Left forelimb (tissue), 1 donor: Measurements from ENCODE around the gene UTP14C.
"Not testable (repeated sequence)": the region's sequence is repeated elsewhere in the genome, so short reads cannot be mapped to it uniquely, and the experiment has no call there.

Source experiments
- DNase-seq: peaks from one replicate; pipeline ENCODE4 v3.0.0-alpha.2; 2018; ENCODE audit warnings: low spot score

UTP14C gene

DNA sequence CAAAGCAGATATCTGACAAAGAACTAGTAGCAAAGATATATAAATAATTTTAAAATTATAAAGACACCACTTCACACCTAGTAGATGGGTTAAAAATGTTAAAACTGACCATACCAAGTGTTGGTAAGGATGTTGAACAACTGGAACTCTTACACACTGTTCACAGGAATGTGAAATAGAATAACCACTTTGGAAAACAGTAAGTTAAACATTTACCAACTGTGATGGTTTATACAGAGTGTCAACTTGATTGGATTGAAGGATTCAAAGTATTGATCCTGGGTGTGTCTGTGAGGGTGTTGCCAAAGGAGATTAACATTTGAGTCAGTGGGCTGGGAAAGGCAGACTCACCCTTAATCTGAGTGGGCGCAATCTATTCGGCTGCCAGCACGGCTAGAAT, 19.2 kb downstream of the UTP14C start:
- DNase-seq, result no peak

DNA sequence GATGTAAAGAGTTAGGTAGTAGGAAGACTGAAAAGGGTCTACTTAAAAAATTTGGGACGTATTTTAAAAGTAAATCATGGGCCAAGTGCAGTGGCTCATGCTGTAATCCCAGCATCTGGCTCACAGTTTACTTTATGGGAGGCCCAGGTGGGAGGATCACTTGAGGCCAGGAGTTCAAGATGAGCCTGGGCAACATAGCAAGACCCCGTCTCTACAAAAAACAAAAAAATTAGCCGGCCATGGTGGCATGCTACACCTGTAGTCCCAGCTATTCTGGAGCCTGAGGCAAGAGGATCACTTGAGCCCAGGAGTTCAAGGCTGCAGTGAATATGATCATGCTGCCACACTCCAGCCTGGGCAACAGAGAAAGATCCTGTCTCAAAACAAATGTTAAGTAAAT, 23.0 kb downstream of the UTP14C start:
- no peak for DNase-seq

DNA sequence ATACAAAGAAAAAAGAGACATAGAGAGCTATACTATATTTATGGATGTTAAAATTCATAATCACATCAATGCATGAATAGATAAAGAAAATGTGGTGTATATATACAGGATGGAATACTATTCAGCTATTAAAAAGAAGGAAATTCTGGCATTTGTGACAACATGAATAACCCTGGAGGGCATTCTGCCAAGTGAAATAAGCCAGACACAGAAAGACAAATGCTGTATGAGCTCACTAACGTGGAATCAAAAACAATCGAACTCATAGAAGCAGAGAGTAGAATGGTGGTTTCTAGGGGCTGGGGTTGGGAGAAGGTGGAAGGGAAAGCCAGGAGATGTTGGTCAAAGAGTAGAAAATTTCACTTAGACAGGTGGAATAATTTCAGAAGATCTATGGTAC, 24.0 kb downstream of the UTP14C start:
- DNase-seq, result no peak

DNA sequence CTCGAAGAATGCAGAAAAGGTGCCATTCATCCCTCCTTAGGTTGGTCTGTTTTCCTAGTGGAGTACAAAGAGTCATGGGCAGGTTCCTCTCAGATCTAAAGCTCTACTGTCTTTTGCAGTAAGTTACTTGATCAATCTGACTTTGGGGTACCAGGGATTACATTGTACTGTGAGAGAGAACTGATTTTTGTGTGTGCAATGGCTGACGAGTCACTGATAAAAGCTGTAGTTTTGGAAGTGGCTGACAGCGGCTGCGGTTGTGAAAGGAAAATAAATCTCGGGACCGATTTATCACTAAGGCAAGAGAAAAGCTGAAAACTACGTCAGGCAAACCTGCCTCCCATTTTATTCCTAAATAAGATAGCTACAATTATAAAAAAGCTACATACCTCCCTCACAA, 26.9 kb downstream of the UTP14C start:
- no peak for DNase-seq

DNA sequence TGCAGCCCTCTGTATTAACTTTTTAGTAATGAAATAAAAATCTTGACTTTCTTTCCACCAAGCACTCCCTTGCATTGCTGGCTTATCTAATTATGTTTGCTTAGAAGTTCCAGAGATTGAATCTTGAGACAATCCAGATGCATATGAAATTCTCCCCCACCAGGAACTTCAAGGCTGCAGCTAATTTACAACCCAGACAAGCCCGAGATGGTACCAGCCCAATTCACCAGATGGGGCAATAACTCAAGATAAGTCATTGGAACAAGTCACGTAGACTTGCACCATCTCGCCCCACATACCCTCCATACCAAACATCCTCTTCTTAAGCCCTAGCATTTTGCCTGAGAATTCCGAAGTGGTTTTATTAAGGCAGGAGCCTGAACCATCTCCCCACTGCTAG, 29.0 kb downstream of the UTP14C start:
- no peak for DNase-seq

DNA sequence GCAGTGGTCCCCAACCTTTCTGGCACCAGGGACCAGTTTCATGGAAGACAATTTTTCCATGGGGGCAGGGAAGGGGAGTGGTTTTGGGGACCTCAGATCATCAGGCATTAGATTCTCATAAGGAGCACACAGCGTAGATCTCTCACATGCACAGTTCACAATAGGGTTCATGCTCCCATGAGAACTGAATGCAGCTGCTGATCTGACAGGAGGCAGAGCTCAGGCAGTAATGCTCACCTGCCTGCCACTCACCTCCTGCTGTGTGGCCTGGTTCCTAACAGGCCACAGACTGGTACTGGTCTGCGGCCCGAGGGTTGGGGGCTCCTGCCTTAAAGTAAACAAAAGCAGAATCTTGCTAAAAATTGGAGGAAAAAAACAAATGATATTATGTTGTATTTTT, 36.6 kb downstream of the UTP14C start:
- not testable (repeated sequence) for DNase-seq

DNA sequence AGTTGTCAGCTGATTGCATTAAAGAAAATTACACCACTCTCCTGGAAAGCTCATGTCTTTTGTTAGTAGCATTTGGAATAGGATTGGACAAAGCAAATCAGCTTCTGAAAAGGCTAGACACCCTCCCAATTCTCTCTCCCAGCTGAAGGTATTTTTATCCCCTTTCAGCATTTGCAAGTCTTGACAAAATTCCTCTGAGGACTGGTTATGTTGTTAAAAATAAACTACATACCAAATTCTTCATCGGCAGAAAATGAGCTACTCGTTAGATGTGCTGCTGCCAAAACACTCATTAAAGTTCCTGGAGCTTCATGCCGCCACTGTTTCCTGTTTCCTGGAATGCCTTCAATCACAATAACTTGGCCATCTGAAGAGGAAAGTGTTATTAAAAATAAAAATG, 37.1 kb downstream of the UTP14C start:
- DNase-seq, result no peak

DNA sequence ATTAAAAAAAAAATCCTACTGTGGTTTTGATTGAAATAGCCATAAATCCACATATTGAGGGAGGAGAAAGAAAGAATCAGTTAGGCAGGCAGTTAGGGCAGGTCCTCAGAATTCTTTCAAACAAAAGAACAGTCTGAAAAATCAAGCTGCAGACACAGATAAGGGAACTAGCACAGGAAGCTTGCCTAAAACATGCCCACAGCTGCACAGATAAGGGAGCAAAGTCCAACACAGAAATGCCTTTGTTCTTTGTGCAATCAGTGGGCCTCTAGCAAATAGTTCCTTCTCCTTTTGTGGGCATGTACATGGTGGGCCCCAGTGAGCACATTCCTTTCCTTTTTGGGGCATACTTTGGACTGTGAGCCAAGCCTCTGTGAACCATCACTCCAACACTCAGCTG, 42.7 kb downstream of the UTP14C start:
- no peak for DNase-seq

DNA sequence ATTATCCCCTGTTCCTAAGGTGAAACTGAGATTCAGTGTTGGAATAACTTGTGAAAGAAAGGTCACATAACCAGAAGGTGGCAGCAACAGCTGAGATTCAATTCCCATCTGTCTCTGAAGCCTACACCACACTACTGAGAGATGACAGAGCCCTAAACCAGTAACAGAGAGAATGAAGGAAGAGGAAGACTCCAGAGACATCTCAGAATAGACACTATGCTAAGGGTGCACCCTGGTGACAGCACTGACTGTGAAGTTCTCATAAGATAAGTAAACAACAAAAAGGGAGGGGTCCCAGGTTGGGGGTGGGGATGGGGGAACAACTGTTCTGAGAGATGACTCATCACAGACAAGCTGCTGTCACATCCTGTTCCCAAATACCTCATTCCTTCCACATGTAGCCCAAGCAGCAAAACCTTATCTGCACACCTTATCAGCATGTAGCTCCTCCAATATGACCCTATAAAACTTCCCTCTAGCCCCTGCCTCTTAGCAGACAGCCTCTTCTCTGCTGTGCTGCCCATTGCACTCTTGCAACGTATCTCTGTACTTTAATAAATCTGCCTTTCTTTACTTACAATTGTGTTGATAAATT, 46.5 kb downstream of the UTP14C start:
- DNase-seq, result no peak
